Neuronal stem cell (in vitro differentiated cells): ENCODE data around the gene YWHAQ.

ENCODE experiments used
- DNase-seq: peaks from one replicate; pipeline ENCODE4 v3.0.0-alpha.2; 2013; ENCODE audit warnings: low spot score
- H2AFZ ChIP-seq: one replicate; pipeline ENCODE4 v1.6.1; 2013; ENCODE audit warnings: mild to moderate bottlenecking, low read length, inconsistent platforms
- H2AK5ac ChIP-seq: 2 replicates; pipeline ENCODE4 v1.6.1; 2013; ENCODE audit warnings: low read depth, mild to moderate bottlenecking, inconsistent platforms, low read length, moderate library complexity, mixed read lengths
- H2BK120ac ChIP-seq: 2 replicates; pipeline ENCODE4 v1.6.1; 2013; ENCODE audit warnings: low read depth, mild to moderate bottlenecking, inconsistent platforms, low read length, moderate library complexity, mixed read lengths
- H2BK12ac ChIP-seq: one replicate; pipeline ENCODE4 v1.6.1; 2013; ENCODE audit warnings: low read length, inconsistent platforms
- H2BK15ac ChIP-seq: 2 replicates; pipeline ENCODE4 v1.6.1; 2013; ENCODE audit warnings: mild to moderate bottlenecking, low read length, inconsistent platforms, mixed read lengths
- H2BK5ac ChIP-seq: one replicate; pipeline ENCODE4 v1.6.1; 2013; ENCODE audit warnings: inconsistent platforms, mild to moderate bottlenecking, low read length, moderate library complexity
- H3K14ac ChIP-seq: one replicate; pipeline ENCODE4 v1.6.1; 2013; ENCODE audit warnings: low read length, inconsistent platforms
- H3K18ac ChIP-seq: 2 replicates; pipeline ENCODE4 v1.6.1; 2013; ENCODE audit warnings: low read length, inconsistent platforms
- H3K23ac ChIP-seq: 2 replicates; pipeline ENCODE4 v1.6.1; 2013; ENCODE audit warnings: low read depth, mild to moderate bottlenecking, mixed read lengths, low read length, inconsistent platforms; ENCODE audit not compliant: poor library complexity
- H3K27ac ChIP-seq: replicated peaks from 3 replicates; pipeline ENCODE4 v1.5.1; 2013; ENCODE audit warnings: low read length, inconsistent platforms
- H3K27me3 ChIP-seq, 3 experiments: 2 replicates each; pipeline ENCODE4 v1.6.1; 2013; ENCODE audit warnings: low read length in 3 of 3, mild to moderate bottlenecking in 2 of 3, inconsistent platforms in 1 of 3, low read depth in 1 of 3, mixed read lengths in 1 of 3, moderate library complexity in 1 of 3; ENCODE audit not compliant: control insufficient read depth in 3 of 3, insufficient read depth in 3 of 3
- H3K36me3 ChIP-seq, 2 donors: replicated peaks in 1 of 2; 2 replicates each; pipeline ENCODE4 v1.6.1; 2013; ENCODE audit warnings: low read length in 2 of 2; ENCODE audit not compliant: control insufficient read depth in 2 of 2, insufficient read depth in 2 of 2
- H3K4ac ChIP-seq: 2 replicates; pipeline ENCODE4 v1.6.1; 2013; ENCODE audit warnings: inconsistent platforms, mild to moderate bottlenecking, low read length, moderate library complexity
- H3K4me1 ChIP-seq, 2 donors: 1 replicate in 1 of 2; 2 replicates in 1 of 2; pipeline ENCODE4 v1.6.1; 2013; ENCODE audit warnings: low read length in 2 of 2, low read depth in 1 of 2; ENCODE audit not compliant: control insufficient read depth in 2 of 2, insufficient read depth in 1 of 2
- H3K4me2 ChIP-seq: one replicate; pipeline ENCODE4 v1.6.1; 2013; ENCODE audit warnings: mild to moderate bottlenecking, low read length, inconsistent platforms; ENCODE audit not compliant: insufficient read depth, poor library complexity, severe bottlenecking
- H3K4me3 ChIP-seq, 2 donors: 2 replicates each; pipeline ENCODE4 v1.5.1; 2013; ENCODE audit warnings: low read length in 2 of 2, mild to moderate bottlenecking in 2 of 2, inconsistent platforms in 1 of 2, moderate library complexity in 1 of 2
- H3K79me1 ChIP-seq: one replicate; pipeline ENCODE4 v1.6.1; 2013; ENCODE audit warnings: low read depth, mild to moderate bottlenecking, inconsistent platforms, low read length, moderate library complexity
- H3K9ac ChIP-seq: one replicate; pipeline ENCODE4 v1.6.1; 2013; ENCODE audit warnings: mild to moderate bottlenecking, low read depth, low read length, inconsistent platforms; ENCODE audit not compliant: poor library complexity
- H3K9me3 ChIP-seq, 2 donors: replicated peaks in 1 of 2; 2 replicates each; pipeline versions ENCODE3 to v1.6.1; 2013; ENCODE audit warnings: low read length in 2 of 2, mild to moderate bottlenecking in 2 of 2, inconsistent platforms in 1 of 2, low read depth in 1 of 2, mixed read lengths in 1 of 2, moderate library complexity in 1 of 2; ENCODE audit not compliant: control insufficient read depth in 2 of 2, insufficient read depth in 1 of 2
- H4K8ac ChIP-seq: one replicate; pipeline ENCODE4 v1.6.1; 2013; ENCODE audit warnings: low read depth, mild to moderate bottlenecking, inconsistent platforms, low read length, moderate library complexity
- H4K91ac ChIP-seq: one replicate; pipeline ENCODE4 v1.6.1; 2013; ENCODE audit warnings: low read length, low read depth, mild to moderate bottlenecking, inconsistent platforms; ENCODE audit not compliant: poor library complexity
- WGBS, 2 donors: extraction: QIAGEN DNeasy Blood & Tissue Kit; methylation state at CpG; one replicate each; pipeline ENCODE4 v1.1.7; 2013; ENCODE audit warnings: missing lambda C conversion rate in 2 of 2, mixed read lengths in 1 of 2; ENCODE audit not compliant: insufficient read length in 2 of 2, insufficient replicate concordance in 1 of 2; ENCODE audit errors: extremely low coverage in 2 of 2; 5-methylcytosine and 5-hydroxymethylcytosine counted together

The YWHAQ gene

GRCh38 chr2:9548506-9548905 is 82.3 kb downstream of the YWHAQ start:
- H3K36me3 ChIP-seq = no peaks in the 10 kb centered on the region

GRCh38 chr2:9547262-9547991 is 83.4 kb downstream of the YWHAQ start:
- H3K9ac ChIP-seq = no peak overlapping the region
- no peak overlapping the region for H4K8ac ChIP-seq
- H4K91ac ChIP-seq = no peak overlapping the region
- H3K23ac ChIP-seq = no peak overlapping the region
- H3K18ac ChIP-seq = no peak overlapping the region
- H3K27me3 ChIP-seq = no peaks in the 10 kb centered on the region
- H2AK5ac ChIP-seq = no peak overlapping the region
- H3K27ac ChIP-seq = no peak overlapping the region
- H2BK120ac ChIP-seq = no peak overlapping the region
- H2BK15ac ChIP-seq = no peak overlapping the region
- H3K4ac ChIP-seq = no peak overlapping the region
- no peak overlapping the region for H3K4me2 ChIP-seq
- no CpG with 5 or more reads among the region's 5 CpGs for WGBS, 2 donors
- H3K4me1 ChIP-seq = peaks cover 0 to 3% of the 10 kb centered on the region in 2 donors
- no peak overlapping the region for H3K4me3 ChIP-seq
- no peak overlapping the region for H2AFZ ChIP-seq
- no peak overlapping the region for H2BK12ac ChIP-seq
- peaks cover 3% of the 10 kb centered on the region for H3K79me1 ChIP-seq
- H3K36me3 ChIP-seq = peaks cover 0 to 7% of the 10 kb centered on the region in 2 donors
- no peaks in the 10 kb centered on the region for H3K9me3 ChIP-seq
- H3K14ac ChIP-seq = no peak overlapping the region
- H2BK5ac ChIP-seq = no peak overlapping the region
- DNase-seq = no peak

More at GRCh38 chr2:9548506-9548905, 82.3 kb downstream of the YWHAQ start:
- DNase-seq = no peak
- no peak overlapping the region for H2BK5ac ChIP-seq
- no peak overlapping the region for H3K4ac ChIP-seq
- H3K4me1 ChIP-seq = peaks cover 0 to 3% of the 10 kb centered on the region in 2 donors
- no peak overlapping the region for H3K27ac ChIP-seq
- H2BK120ac ChIP-seq = no peak overlapping the region
- no peaks in the 10 kb centered on the region for H3K9me3 ChIP-seq
- no peak overlapping the region for H2AK5ac ChIP-seq
- no peak overlapping the region for H2AFZ ChIP-seq
- no peak overlapping the region for H4K91ac ChIP-seq
- no peak overlapping the region for H3K23ac ChIP-seq
- no peaks in the 10 kb centered on the region for H3K27me3 ChIP-seq
- H3K18ac ChIP-seq = no peak overlapping the region
- H3K9ac ChIP-seq = no peak overlapping the region
- no peak overlapping the region for H2BK15ac ChIP-seq
- H3K79me1 ChIP-seq = peaks cover 3% of the 10 kb centered on the region
- no peak overlapping the region for H2BK12ac ChIP-seq
- no CpG with 5 or more reads among the region's 2 CpGs for WGBS, 2 donors
- H3K4me3 ChIP-seq = no peak overlapping the region
- no peak overlapping the region for H4K8ac ChIP-seq
- H3K4me2 ChIP-seq = no peak overlapping the region
- H3K14ac ChIP-seq = no peak overlapping the region

DNA sequence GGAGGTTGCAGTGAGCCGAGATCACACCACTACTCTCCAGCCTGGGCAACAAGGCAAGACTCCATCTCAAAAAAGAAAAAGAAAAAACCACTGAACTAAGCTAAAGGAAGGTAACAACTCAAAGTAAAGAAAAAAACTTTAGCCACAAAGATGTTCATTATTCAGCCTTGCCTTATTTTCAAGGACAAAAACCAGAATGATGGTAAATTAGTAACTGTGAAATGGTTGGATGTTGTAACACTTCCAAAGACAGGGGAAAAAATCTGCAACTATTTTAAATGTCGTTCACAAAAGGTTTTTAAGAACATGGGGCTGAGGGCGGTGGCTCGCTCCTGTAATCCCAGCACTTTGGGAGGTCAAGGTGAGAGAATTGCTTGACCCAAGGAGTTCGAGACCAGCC is 85.3 kb downstream of the YWHAQ start:
- H2BK12ac ChIP-seq = no peak overlapping the region
- no peak overlapping the region for H2BK5ac ChIP-seq
- no peak overlapping the region for H3K14ac ChIP-seq
- peaks cover 0 to 3% of the 10 kb centered on the region in 2 donors for H3K4me1 ChIP-seq
- H2BK120ac ChIP-seq = no peak overlapping the region
- no peaks in the 10 kb centered on the region for H3K9me3 ChIP-seq
- no peak overlapping the region for H3K27ac ChIP-seq
- H3K4ac ChIP-seq = no peak overlapping the region
- H3K4me2 ChIP-seq = no peak overlapping the region
- H3K23ac ChIP-seq = no peak overlapping the region
- peaks cover 0 to 25% of the 10 kb centered on the region in 2 donors for H3K36me3 ChIP-seq
- H3K4me3 ChIP-seq = no peak overlapping the region
- no peak for DNase-seq
- no peak overlapping the region for H3K18ac ChIP-seq
- no CpG with 5 or more reads among the region's 5 CpGs for WGBS, 2 donors
- no peak overlapping the region for H2AFZ ChIP-seq
- no peak overlapping the region for H3K9ac ChIP-seq
- H3K79me1 ChIP-seq = peaks cover 3% of the 10 kb centered on the region
- H2BK15ac ChIP-seq = no peak overlapping the region
- H4K8ac ChIP-seq = no peak overlapping the region
- H4K91ac ChIP-seq = no peak overlapping the region
- no peak overlapping the region for H2AK5ac ChIP-seq
- H3K27me3 ChIP-seq = no peaks in the 10 kb centered on the region

DNA sequence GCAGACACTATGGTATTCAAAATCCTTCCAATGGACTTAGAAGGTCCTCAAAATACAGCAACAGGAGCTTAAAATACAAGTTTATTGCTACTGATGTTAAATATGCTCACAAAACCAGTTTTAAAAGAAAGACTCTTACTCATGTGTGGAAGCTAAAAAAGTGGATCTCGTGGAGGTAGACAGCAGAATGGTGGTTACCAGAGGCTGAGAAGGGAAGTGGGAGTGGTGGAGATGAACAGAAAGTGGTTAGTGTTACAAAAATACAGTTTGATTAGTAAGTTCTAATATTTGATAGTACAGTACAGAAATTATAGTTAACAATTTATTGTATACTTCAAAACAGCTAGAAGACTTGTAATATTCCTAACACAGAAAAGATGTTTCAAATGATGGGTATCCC is 87.2 kb downstream of the YWHAQ start:
- no peak overlapping the region for H2BK15ac ChIP-seq
- no peak overlapping the region for H3K9ac ChIP-seq
- no peak overlapping the region for H3K23ac ChIP-seq
- H3K36me3 ChIP-seq = peaks cover 0 to 38% of the 10 kb centered on the region in 2 donors
- no peak overlapping the region for H2BK5ac ChIP-seq
- no peak overlapping the region for H3K14ac ChIP-seq
- no peak overlapping the region for H2AFZ ChIP-seq
- peaks cover 0 to 3% of the 10 kb centered on the region in 2 donors for H3K4me1 ChIP-seq
- no peak overlapping the region for H3K27ac ChIP-seq
- H3K27me3 ChIP-seq = no peaks in the 10 kb centered on the region
- WGBS, 2 donors = no CpG with 5 or more reads among the region's 1 CpG
- no peak overlapping the region for H2BK120ac ChIP-seq
- H3K4me2 ChIP-seq = no peak overlapping the region
- H2AK5ac ChIP-seq = no peak overlapping the region
- H3K4ac ChIP-seq = no peak overlapping the region
- H2BK12ac ChIP-seq = no peak overlapping the region
- no peak overlapping the region for H3K4me3 ChIP-seq
- no peak overlapping the region for H4K91ac ChIP-seq
- H4K8ac ChIP-seq = no peak overlapping the region
- no peak overlapping the region for H3K18ac ChIP-seq
- peaks cover 3% of the 10 kb centered on the region for H3K79me1 ChIP-seq
- DNase-seq = no peak
- no peaks in the 10 kb centered on the region for H3K9me3 ChIP-seq
